Activated T-helper 2 cell treated with anti-CD3 and anti-CD28 coated beads, Interferon-gamma antibody, Interleukin-2, Interleukin-4, amounts not matched to agents 10 μg/mL and 5 μg/mL and 100 μg/mL, durations not matched to agents 14 hours and 24 hours and 36 hours (primary cell): ENCODE data around the gene HIGD1A. TPM values are rescaled to one million over a fixed set of nuclear protein-coding genes. Genes with fewer than 3 reads are reported as not detected.

ENCODE experiments used
- DNase-seq: peaks from one replicate; pipeline ENCODE4 v3.0.0; 2021; ENCODE audit warnings: low spot score
- H3K27ac Mint-ChIP-seq: one replicate; pipeline ENCODE4 v1.8.0; 2021; ENCODE audit warnings: mixed read lengths
- H3K27me3 Mint-ChIP-seq: one replicate; pipeline ENCODE4 v1.8.0; 2021; ENCODE audit warnings: low read depth, mixed read lengths
- H3K36me3 Mint-ChIP-seq: one replicate; pipeline ENCODE4 v1.8.0; 2021; ENCODE audit warnings: low read depth, mixed read lengths
- H3K4me1 Mint-ChIP-seq: one replicate; pipeline ENCODE4 v1.8.0; 2021; ENCODE audit warnings: low read depth, mixed read lengths
- H3K4me3 Mint-ChIP-seq: one replicate; pipeline ENCODE4 v1.8.0; 2021; ENCODE audit warnings: low read depth, mild to moderate bottlenecking, moderate library complexity, mixed read lengths
- H3K9me3 Mint-ChIP-seq: one replicate; pipeline ENCODE4 v1.8.0; 2021; ENCODE audit warnings: mixed read lengths
- intact Hi-C: fragments of 100-400 bp; cut with micrococcal nuclease; formaldehyde crosslinking; loops from one replicate; pipeline ENCODE4 v1.15.1; 2023
- total RNA-seq: library from RNA; stranded (reverse); gene quantifications from 2 replicates; pipeline ENCODE4 v1.2.3, GENCODE V29; 2022

The HIGD1A gene
- total RNA-seq, 1 donor from 2014 or later = 88.5 TPM

GRCh38 chr3:42743204-42743995, 60.9 kb downstream of the HIGD1A start:
- Mint-ChIP-seq H3K4me3 (no peak overlapping the region), H3K9me3 (no peaks in the 10 kb centered on the region), H3K27ac (no peak overlapping the region), H3K4me1 (peaks cover 14% of the 10 kb centered on the region), H3K36me3 (no peaks in the 10 kb centered on the region), H3K27me3 (no peaks in the 10 kb centered on the region)
- intact Hi-C loops = loop anchor here (5.0 kb wide), 2 partner anchors 81 to 181 kb away; no protein-coding TSS in a partner anchor
- no peak for DNase-seq

DNA sequence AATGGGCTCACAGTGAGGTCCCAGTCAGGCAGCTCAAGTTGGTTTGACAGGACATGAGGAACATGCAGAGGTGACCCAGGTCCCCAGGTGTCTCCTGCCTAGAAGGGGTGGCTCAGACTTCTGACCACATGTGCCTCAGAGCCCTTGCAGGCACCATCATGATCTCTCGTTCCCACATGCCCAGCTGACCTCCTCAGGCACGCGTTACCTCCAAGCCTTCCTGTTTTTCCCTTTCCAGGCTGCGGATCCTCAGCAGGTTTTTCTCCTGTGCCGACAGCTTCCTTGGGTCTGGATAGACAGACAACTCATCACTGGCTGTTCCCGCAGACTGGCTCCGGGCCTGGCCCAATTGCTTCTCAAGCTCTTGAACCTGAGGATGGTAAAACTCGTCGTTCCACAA, 61.6 kb downstream of the HIGD1A start:
- Mint-ChIP-seq H3K27me3 (no peaks in the 10 kb centered on the region), H3K4me1 (peaks cover 8% of the 10 kb centered on the region), H3K9me3 (no peaks in the 10 kb centered on the region), H3K4me3 (no peak overlapping the region), H3K36me3 (no peaks in the 10 kb centered on the region), H3K27ac (no peak overlapping the region)
- DNase-seq = no peak
- intact Hi-C loops = loop anchor here (5.0 kb wide), 2 partner anchors 80 to 180 kb away; no protein-coding TSS in a partner anchor

GRCh38 chr3:42742259-42742658, 62.0 kb downstream of the HIGD1A start:
- H3K4me3 Mint-ChIP-seq = no peak overlapping the region
- intact Hi-C loops = loop anchor here (5.0 kb wide), 2 partner anchors 80 to 180 kb away; no protein-coding TSS in a partner anchor
- no peaks in the 10 kb centered on the region for H3K9me3 Mint-ChIP-seq
- H3K27me3 Mint-ChIP-seq = no peaks in the 10 kb centered on the region
- H3K4me1 Mint-ChIP-seq = peaks cover 4% of the 10 kb centered on the region
- H3K36me3 Mint-ChIP-seq = no peaks in the 10 kb centered on the region
- H3K27ac Mint-ChIP-seq = no peak overlapping the region
- peak; percentile 1 for DNase-seq

- Mint-ChIP-seq H3K4me1 (peaks cover 4% of the 10 kb centered on the region), H3K9me3 (no peaks in the 10 kb centered on the region), H3K4me3 (no peak overlapping the region), H3K27ac (no peak overlapping the region), H3K27me3 (no peaks in the 10 kb centered on the region), H3K36me3 (no peaks in the 10 kb centered on the region)
- DNase-seq = no peak
- intact Hi-C loops = loop anchor here (5.0 kb wide), 2 partner anchors 79 to 179 kb away; no protein-coding TSS in a partner anchor
These were observed 62.5 kb downstream of the HIGD1A start for GRCh38 chr3:42741796-42742195.

GRCh38 chr3:42739401-42740158, 64.7 kb downstream of the HIGD1A start:
- Mint-ChIP-seq H3K4me3 (no peak overlapping the region), H3K36me3 (no peaks in the 10 kb centered on the region), H3K27me3 (no peaks in the 10 kb centered on the region), H3K4me1 (peaks cover 4% of the 10 kb centered on the region), H3K27ac (no peak overlapping the region), H3K9me3 (no peaks in the 10 kb centered on the region)
- no peak for DNase-seq
- intact Hi-C loops = loop anchor here (5.0 kb wide), 2 partner anchors 77 to 177 kb away; no protein-coding TSS in a partner anchor

DNA sequence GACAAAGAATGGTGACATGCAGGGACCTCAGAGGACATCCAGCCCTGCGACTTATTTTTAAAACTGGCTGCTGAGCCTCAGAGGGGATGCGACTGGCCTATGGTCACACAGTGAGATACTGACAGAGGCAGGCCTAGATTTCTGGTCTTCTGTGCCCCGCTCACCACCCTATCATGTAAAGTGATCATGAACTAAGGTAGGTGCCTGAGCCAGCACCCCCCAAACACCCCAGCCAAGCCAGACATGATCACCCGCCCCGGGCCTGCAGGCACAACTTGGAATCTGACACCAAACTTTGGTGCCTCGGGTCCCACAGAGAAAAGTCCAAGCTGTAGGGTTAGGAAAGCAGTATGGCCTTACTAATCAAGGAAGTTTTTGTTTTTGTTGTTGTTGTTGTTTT, 67.8 kb downstream of the HIGD1A start:
- Mint-ChIP-seq H3K36me3 (no peaks in the 10 kb centered on the region), H3K27ac (no peak overlapping the region), H3K27me3 (no peaks in the 10 kb centered on the region), H3K4me1 (no peaks in the 10 kb centered on the region), H3K4me3 (no peak overlapping the region), H3K9me3 (no peaks in the 10 kb centered on the region)
- no peak for DNase-seq
- intact Hi-C loops = no loop called here

- no peak overlapping the region for H3K27ac Mint-ChIP-seq
- no peak for DNase-seq
- H3K36me3 Mint-ChIP-seq = no peaks in the 10 kb centered on the region
- H3K4me3 Mint-ChIP-seq = no peak overlapping the region
- H3K9me3 Mint-ChIP-seq = no peaks in the 10 kb centered on the region
- H3K4me1 Mint-ChIP-seq = no peaks in the 10 kb centered on the region
- no peaks in the 10 kb centered on the region for H3K27me3 Mint-ChIP-seq
- intact Hi-C loops = no loop called here
These were observed 68.2 kb downstream of the HIGD1A start for GRCh38 chr3:42736081-42736480.

GRCh38 chr3:42735615-42736014, 68.7 kb downstream of the HIGD1A start:
- intact Hi-C loops = no loop called here
- Mint-ChIP-seq H3K4me1 (no peaks in the 10 kb centered on the region), H3K36me3 (no peaks in the 10 kb centered on the region), H3K27me3 (no peaks in the 10 kb centered on the region), H3K4me3 (no peak overlapping the region), H3K9me3 (no peaks in the 10 kb centered on the region), H3K27ac (no peak overlapping the region)
- no peak for DNase-seq

DNA sequence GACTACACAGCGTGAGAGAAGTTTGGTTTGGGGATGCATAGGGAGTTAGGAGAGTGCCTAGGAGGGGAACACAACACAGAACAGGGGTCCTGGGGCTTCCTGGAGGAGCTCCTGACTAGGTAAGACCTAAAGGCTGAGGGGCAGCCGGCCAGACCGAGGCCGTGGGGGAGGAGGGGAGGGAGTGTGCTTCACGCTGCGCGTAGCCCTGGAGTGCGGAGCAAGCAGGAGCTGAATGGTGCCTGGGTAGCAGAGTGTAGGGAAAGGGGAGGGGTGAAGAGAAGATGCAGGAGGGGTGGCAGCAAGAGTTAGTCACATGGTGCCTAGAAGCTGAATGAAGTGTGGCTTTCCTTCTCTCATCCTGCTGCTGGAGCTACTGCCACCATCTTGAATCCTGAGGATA, 69.3 kb downstream of the HIGD1A start:
- Mint-ChIP-seq H3K27me3 (no peaks in the 10 kb centered on the region), H3K27ac (no peak overlapping the region), H3K9me3 (no peaks in the 10 kb centered on the region), H3K4me1 (no peaks in the 10 kb centered on the region), H3K36me3 (no peaks in the 10 kb centered on the region), H3K4me3 (no peak overlapping the region)
- intact Hi-C loops = no loop called here
- DNase-seq = no peak

DNA sequence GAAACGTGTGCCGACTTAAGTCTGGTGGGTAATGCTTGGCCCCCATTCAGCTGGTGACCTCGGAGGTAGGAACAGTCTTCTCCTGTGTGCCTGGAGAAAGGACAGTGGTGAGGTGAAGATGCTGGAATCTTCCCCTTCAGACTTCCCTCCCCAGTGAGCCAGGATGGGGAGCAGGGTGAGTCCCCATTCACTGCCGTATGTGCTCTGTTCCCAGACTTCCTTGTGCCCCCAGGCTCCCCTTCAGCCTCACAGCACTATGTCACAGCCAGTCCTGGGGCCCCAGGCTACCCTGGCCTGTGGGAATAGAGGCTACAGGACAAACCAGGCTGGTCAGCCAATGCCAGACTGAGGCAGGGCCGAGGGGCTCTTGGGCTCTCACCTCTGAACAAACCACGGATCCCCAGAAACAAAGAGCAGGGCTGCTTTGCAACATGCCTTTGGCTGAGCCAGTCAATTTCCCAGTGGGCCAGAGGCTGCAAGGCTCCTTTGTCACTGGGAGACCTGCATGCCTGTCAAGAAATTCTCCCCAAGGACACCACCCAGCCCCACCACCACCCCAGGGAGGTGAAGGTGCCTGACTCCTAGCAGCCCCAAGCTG, 69.9 kb downstream of the HIGD1A start:
- no peaks in the 10 kb centered on the region for H3K9me3 Mint-ChIP-seq
- no peaks in the 10 kb centered on the region for H3K36me3 Mint-ChIP-seq
- DNase-seq = no peak
- no peak overlapping the region for H3K27ac Mint-ChIP-seq
- no peaks in the 10 kb centered on the region for H3K4me1 Mint-ChIP-seq
- no peak overlapping the region for H3K4me3 Mint-ChIP-seq
- intact Hi-C loops = no loop called here
- H3K27me3 Mint-ChIP-seq = peaks cover 1% of the 10 kb centered on the region

GRCh38 chr3:42733501-42734262, 70.6 kb downstream of the HIGD1A start:
- no peaks in the 10 kb centered on the region for H3K4me1 Mint-ChIP-seq
- intact Hi-C loops = no loop called here
- H3K9me3 Mint-ChIP-seq = no peaks in the 10 kb centered on the region
- no peak overlapping the region for H3K27ac Mint-ChIP-seq
- no peaks in the 10 kb centered on the region for H3K36me3 Mint-ChIP-seq
- no peak overlapping the region for H3K4me3 Mint-ChIP-seq
- H3K27me3 Mint-ChIP-seq = peaks cover 1% of the 10 kb centered on the region
- DNase-seq = no peak
